ENCODE data around the gene NCS1.

DNA sequence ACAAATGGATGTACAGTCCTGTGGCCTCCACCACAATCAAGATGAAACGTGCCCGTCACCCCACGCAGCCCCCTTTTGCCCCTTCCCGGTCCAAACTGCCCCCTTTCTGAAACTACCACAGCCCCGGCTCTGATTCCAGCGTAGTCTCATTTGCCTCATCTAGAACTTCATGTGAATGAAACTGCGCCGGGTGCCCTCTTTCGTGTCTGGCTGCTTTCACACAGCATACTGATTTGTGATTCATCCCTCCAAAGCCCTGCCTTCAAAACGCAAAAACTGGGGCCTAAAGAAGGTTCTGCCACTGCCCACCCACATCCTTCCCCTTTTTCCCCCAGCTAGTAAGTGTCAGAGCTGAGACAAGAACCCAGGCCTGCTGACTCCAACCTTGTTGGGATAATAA, 31.5 kb upstream of the NCS1 start:
- no peak for TF ChIP-seq EZH2 (IDR thresholded peaks at IDR 0.05; ENCODE audit: insufficient read depth, poor library complexity, severe bottlenecking)
- TF ChIP-seq EZH2phosphoT487 (IDR thresholded peaks at IDR 0.05; ENCODE audit: insufficient read depth, low read depth), result no peak
